Panc1 (cell line): ENCODE measurements around the gene ZSCAN10. TPM values are rescaled to one million over a fixed set of nuclear protein-coding genes. Genes with fewer than 3 reads are reported as not detected.
A peak's percentile ranks its signal among the peaks of the same experiment; 100 is the strongest.

ENCODE experiments used
- ATAC-seq: fragments of 200-7000 bp; cut with Tn5 transposase; 2 replicates; pipeline ENCODE4 v1.9.1; 2020; ENCODE audit warnings: mild to moderate bottlenecking, moderate library complexity
- BruUV-seq: library from RNA; stranded (reverse); fragments of 400-500 nt; replicated peaks from 2 replicates; lab custom pipeline; 2021; lab: Mats Ljungman, UMichigan
- CTCF ChIA-PET: fragments of 300-600 bp; sonication (Branson Sonifier 250); formaldehyde crosslinking; loops from one replicate; lab custom pipeline; 2022; ENCODE audit warnings: antibody characterized with exemption; lab: Charles Lee
- POLR2A ChIA-PET: fragments of 300-600 bp; sonication (Branson Sonifier 250); formaldehyde crosslinking; loops from one replicate; lab custom pipeline; 2022; ENCODE audit warnings: antibody characterized with exemption; lab: Charles Lee
- DNase-seq: peaks from one replicate; pipeline ENCODE4 v3.0.0-alpha.2; 2010; ENCODE audit warnings: low read depth, low spot score
- H3K27ac ChIP-seq: 2 replicates; pipeline ENCODE4 v1.5.1; 2011; ENCODE audit warnings: mild to moderate bottlenecking, low read length, inconsistent platforms
- H3K27me3 ChIP-seq: fragments of 200-500 bp; sonication (Bioruptor generic); 2 replicates; pipeline ENCODE4 v1.6.0; 2014; ENCODE audit warnings: low read length, inconsistent platforms; ENCODE audit not compliant: control insufficient read depth, insufficient read depth
- H3K36me3 ChIP-seq: fragments of 200-500 bp; sonication (Bioruptor generic); 2 replicates; pipeline ENCODE4 v1.5.1; 2014; ENCODE audit warnings: inconsistent platforms, mild to moderate bottlenecking, low read length, moderate library complexity; ENCODE audit not compliant: control insufficient read depth, insufficient read depth
- H3K4me1 ChIP-seq: 2 replicates; pipeline ENCODE4 v1.5.1; 2011; ENCODE audit warnings: inconsistent platforms, mild to moderate bottlenecking, low read length, moderate library complexity; ENCODE audit not compliant: control insufficient read depth, insufficient read depth
- H3K4me3 ChIP-seq, 2 experiments: 2 replicates each; pipeline ENCODE4 v1.5.1; 2011 to 2012; ENCODE audit warnings: low read depth in 2 of 2, low read length in 2 of 2, mild to moderate bottlenecking in 2 of 2, inconsistent platforms in 1 of 2, moderate library complexity in 1 of 2
- H3K9me3 ChIP-seq: fragments of 200-500 bp; sonication (Bioruptor generic); 2 replicates; pipeline ENCODE4 v1.5.1; 2014; ENCODE audit warnings: low read depth, mild to moderate bottlenecking, inconsistent platforms, low read length, moderate library complexity; ENCODE audit not compliant: control insufficient read depth, insufficient read depth
- POLR2AphosphoS5 ChIP-seq: IDR thresholded peaks from 2 replicates; pipeline ENCODE4 v1.6.1; 2012; ENCODE audit warnings: mild to moderate bottlenecking, low read depth, low read length, moderate library complexity
- SIN3A ChIP-seq: IDR thresholded peaks from 2 replicates; pipeline ENCODE4 v1.6.1; 2012; ENCODE audit warnings: low read depth, mild to moderate bottlenecking, low read length, moderate library complexity, borderline replicate concordance; ENCODE audit not compliant: insufficient read depth
- TCF7L2 ChIP-seq: IDR thresholded peaks from 2 replicates; pipeline ENCODE4 v1.6.1; 2011; ENCODE audit warnings: mild to moderate bottlenecking, low read depth, low read length, inconsistent platforms
- in situ Hi-C: cut with HindIII; loops from 2 replicates; pipeline ENCODE4 v1.10.0; 2016; ENCODE audit warnings: low sequenced_read_pairs, low pct_unique_long_range_greater_than_20kb
- intact Hi-C: fragments of 100-400 bp; cut with micrococcal nuclease; formaldehyde crosslinking; loops from one replicate; pipeline ENCODE4 v1.10.0; 2022; ENCODE audit not compliant: unreplicated experiment
- total RNA-seq: library from RNA; stranded (reverse); gene quantifications from one replicate; pipeline ENCODE4 v1.2.1, GENCODE V29; 2021; ENCODE audit not compliant: unreplicated experiment
- TF ChIP-seq, protein P1 (sequence below), 2 experiments: IDR thresholded peaks; 2 replicates each; pipeline ENCODE4 v1.6.1; 2011 to 2012; ENCODE audit warnings: low read depth in 2 of 2, control low read depth in 1 of 2, low read length in 1 of 2, mild to moderate bottlenecking in 1 of 2, moderate library complexity in 1 of 2; ENCODE audit not compliant: insufficient read depth in 1 of 2
- TF ChIP-seq, protein P2 (sequence below): fragments of 450-650 bp; IDR thresholded peaks from 2 replicates; pipeline ENCODE4 v1.5.1; 2017; ENCODE audit warnings: mild to moderate bottlenecking

The ZSCAN10 gene
- total RNA-seq, 1 experiment from 2014 or later = 0.21 TPM

DNA sequence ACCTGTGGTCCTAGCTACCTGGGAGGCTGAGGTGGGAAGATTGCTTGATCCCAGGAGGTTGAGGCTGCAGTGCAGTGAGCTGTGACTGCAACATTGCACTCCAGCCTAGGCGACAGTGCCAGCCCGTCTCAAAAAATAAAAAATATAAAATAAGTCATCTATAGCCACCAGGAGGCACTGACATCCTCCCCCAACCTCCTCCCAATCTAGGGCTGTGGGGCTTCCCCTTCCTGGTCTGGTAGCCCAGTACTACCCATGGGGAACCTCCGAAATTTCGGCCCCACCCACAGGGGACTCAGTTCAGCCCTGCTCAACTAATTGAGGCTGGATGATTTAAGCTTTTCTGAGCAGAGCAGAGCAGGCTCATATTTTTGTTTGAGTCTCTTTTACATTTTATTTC, 3.2 kb downstream of the ZSCAN10 start:
- peak; percentile 52 for ATAC-seq
- Histone ChIP-seq H3K9me3 (no peaks in the 10 kb centered on the region), H3K27ac (no peak overlapping the region), H3K27me3 (no peaks in the 10 kb centered on the region), H3K36me3 (no peaks in the 10 kb centered on the region), H3K4me1 (peaks cover 5% of the 10 kb centered on the region), H3K4me3 (no peak overlapping the region)
- intact Hi-C loops (no loop called here), in situ Hi-C loops (no loop called here)
- no peak for DNase-seq
- TF ChIP-seq POLR2AphosphoS5 (no peak), TCF7L2 (no peak), SIN3A (no peak)
- TF ChIP-seq, protein P1, sequence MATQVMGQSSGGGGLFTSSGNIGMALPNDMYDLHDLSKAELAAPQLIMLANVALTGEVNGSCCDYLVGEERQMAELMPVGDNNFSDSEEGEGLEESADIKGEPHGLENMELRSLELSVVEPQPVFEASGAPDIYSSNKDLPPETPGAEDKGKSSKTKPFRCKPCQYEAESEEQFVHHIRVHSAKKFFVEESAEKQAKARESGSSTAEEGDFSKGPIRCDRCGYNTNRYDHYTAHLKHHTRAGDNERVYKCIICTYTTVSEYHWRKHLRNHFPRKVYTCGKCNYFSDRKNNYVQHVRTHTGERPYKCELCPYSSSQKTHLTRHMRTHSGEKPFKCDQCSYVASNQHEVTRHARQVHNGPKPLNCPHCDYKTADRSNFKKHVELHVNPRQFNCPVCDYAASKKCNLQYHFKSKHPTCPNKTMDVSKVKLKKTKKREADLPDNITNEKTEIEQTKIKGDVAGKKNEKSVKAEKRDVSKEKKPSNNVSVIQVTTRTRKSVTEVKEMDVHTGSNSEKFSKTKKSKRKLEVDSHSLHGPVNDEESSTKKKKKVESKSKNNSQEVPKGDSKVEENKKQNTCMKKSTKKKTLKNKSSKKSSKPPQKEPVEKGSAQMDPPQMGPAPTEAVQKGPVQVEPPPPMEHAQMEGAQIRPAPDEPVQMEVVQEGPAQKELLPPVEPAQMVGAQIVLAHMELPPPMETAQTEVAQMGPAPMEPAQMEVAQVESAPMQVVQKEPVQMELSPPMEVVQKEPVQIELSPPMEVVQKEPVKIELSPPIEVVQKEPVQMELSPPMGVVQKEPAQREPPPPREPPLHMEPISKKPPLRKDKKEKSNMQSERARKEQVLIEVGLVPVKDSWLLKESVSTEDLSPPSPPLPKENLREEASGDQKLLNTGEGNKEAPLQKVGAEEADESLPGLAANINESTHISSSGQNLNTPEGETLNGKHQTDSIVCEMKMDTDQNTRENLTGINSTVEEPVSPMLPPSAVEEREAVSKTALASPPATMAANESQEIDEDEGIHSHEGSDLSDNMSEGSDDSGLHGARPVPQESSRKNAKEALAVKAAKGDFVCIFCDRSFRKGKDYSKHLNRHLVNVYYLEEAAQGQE (IDR thresholded peaks at IDR 0.05; ENCODE audit: insufficient read depth in 1 of 2, low read depth in 2 of 2, low read length in 1 of 2) = no peak
- TF ChIP-seq, protein P2, sequence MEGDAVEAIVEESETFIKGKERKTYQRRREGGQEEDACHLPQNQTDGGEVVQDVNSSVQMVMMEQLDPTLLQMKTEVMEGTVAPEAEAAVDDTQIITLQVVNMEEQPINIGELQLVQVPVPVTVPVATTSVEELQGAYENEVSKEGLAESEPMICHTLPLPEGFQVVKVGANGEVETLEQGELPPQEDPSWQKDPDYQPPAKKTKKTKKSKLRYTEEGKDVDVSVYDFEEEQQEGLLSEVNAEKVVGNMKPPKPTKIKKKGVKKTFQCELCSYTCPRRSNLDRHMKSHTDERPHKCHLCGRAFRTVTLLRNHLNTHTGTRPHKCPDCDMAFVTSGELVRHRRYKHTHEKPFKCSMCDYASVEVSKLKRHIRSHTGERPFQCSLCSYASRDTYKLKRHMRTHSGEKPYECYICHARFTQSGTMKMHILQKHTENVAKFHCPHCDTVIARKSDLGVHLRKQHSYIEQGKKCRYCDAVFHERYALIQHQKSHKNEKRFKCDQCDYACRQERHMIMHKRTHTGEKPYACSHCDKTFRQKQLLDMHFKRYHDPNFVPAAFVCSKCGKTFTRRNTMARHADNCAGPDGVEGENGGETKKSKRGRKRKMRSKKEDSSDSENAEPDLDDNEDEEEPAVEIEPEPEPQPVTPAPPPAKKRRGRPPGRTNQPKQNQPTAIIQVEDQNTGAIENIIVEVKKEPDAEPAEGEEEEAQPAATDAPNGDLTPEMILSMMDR = peak; percentile 64
- BruUV-seq = no TSS peak
- POLR2A ChIA-PET = no interaction called here
- CTCF ChIA-PET = no interaction called here

DNA sequence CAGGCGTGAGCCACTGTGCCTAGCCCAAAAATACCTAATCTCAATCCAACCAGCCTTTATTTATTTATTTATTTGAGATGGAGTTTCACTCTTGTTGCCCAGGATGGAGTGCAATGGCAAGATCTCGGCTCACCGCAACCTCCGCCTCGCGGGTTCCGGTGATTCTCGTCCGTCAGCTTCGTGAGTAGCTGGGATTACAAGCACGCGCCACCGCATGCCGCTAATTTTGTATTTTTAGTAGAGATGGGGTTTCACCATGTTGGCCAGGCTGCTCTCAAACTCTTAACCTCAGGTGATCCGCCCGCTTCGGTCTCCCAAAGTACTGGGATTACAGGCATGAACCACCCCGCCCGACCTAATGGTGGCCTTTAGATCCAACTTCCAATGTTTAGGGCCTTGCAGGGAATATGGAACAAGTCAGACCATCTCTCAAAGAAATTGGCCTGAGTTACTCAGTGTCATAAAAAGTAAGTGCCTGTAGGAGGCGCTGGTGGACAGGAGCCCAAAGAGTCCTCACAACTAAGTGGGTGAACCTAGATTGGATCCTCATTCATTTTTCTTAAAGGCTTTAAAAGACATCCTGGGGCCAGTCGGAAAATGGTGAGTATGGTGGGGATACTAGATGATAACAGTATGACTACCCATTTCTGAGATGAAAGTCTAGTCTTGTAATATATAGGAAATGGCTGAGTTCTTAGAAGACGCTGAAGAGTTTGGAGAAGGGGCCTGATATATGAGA, 4.6 kb downstream of the ZSCAN10 start:
- BruUV-seq = no TSS peak
- POLR2A ChIA-PET = no interaction called here
- ATAC-seq = no peak; the same call in 1 of the 2 replicates

More for the DNA sequence above, 4.6 kb downstream of the ZSCAN10 start:
- Histone ChIP-seq H3K27ac (no peak overlapping the region), H3K36me3 (no peaks in the 10 kb centered on the region), H3K27me3 (no peaks in the 10 kb centered on the region), H3K4me3 (no peak overlapping the region), H3K9me3 (no peaks in the 10 kb centered on the region), H3K4me1 (peaks cover 2% of the 10 kb centered on the region; the same call in 1 of the 2 replicates)
- intact Hi-C loops = no loop called here
- CTCF ChIA-PET = no interaction called here
- no peak for DNase-seq
- no peak for TF ChIP-seq SIN3A
- TF ChIP-seq, protein P2 = peak; percentile 85
- in situ Hi-C loops = no loop called here
